Naive thymus-derived CD4-positive, alpha-beta T cell (primary cell): ENCODE data around the gene FCRL5. TPM values are rescaled to one million over a fixed set of nuclear protein-coding genes. Genes with fewer than 3 reads are reported as not detected.
A peak's percentile ranks its signal among the peaks of the same experiment; 100 is the strongest.

Source experiments
- ATAC-seq: fragments of 150-1000 bp; cut with Tn5 transposase; 2 replicates; pipeline ENCODE4 v1.10.0; 2021; ENCODE audit warnings: mild to moderate bottlenecking, moderate library complexity
- CTCF ChIA-PET: fragments of 350-600 bp; sonication (Branson Sonifier 250); formaldehyde crosslinking; loops from one replicate; lab custom pipeline; 2021; ENCODE audit warnings: antibody characterized with exemption; lab: Charles Lee
- POLR2A ChIA-PET: fragments of 350-600 bp; sonication (Branson Sonifier 250); formaldehyde crosslinking; loops from one replicate; lab custom pipeline; 2021; ENCODE audit warnings: antibody characterized with exemption, inconsistent platforms; lab: Charles Lee
- DNase-seq, 9 donors: peaks; one replicate each; pipeline versions ENCODE4 v3.0.0 to v3.0.0-alpha.2; 2020 to 2022; ENCODE audit warnings: mixed read lengths in 1 of 9
- H3K27ac ChIP-seq: one replicate; pipeline ENCODE4 v1.7.0; 2013; ENCODE audit warnings: mild to moderate bottlenecking, low read depth, low read length, moderate library complexity
- H3K27me3 ChIP-seq, 2 donors: one replicate each; pipeline ENCODE4 v1.7.0; 2013; ENCODE audit warnings: low read length in 2 of 2, mild to moderate bottlenecking in 2 of 2, moderate library complexity in 2 of 2; ENCODE audit not compliant: control insufficient read depth in 2 of 2, insufficient read depth in 2 of 2
- H3K36me3 ChIP-seq, 3 experiments: 1 replicate in 2 of 3; 2 replicates in 1 of 3; pipeline ENCODE4 v1.7.0; 2013; ENCODE audit warnings: low read length in 3 of 3, mild to moderate bottlenecking in 3 of 3, moderate library complexity in 1 of 3; ENCODE audit not compliant: insufficient read depth in 3 of 3, control insufficient read depth in 2 of 3
- H3K4me1 ChIP-seq, 2 donors: one replicate each; pipeline ENCODE4 v1.7.0; 2013; ENCODE audit warnings: low read length in 2 of 2, mild to moderate bottlenecking in 2 of 2, moderate library complexity in 1 of 2; ENCODE audit not compliant: control insufficient read depth in 2 of 2, insufficient read depth in 2 of 2
- H3K4me3 ChIP-seq: 2 replicates; pipeline ENCODE4 v1.7.0; 2013; ENCODE audit warnings: mild to moderate bottlenecking, low read length
- H3K9me3 ChIP-seq, 3 experiments: 1 replicate in 2 of 3; 2 replicates in 1 of 3; pipeline ENCODE4 v1.7.0; 2013; ENCODE audit warnings: low read length in 3 of 3; ENCODE audit not compliant: control insufficient read depth in 2 of 3
- H3K27ac Mint-ChIP-seq, 9 donors: one replicate each; pipeline ENCODE4 v1.8.0; 2020 to 2022; ENCODE audit warnings: mixed read lengths in 9 of 9, mild to moderate bottlenecking in 8 of 9, moderate library complexity in 5 of 9, inconsistent platforms in 2 of 9
- H3K27me3 Mint-ChIP-seq, 5 donors: one replicate each; pipeline ENCODE4 v1.8.0; 2021 to 2022; ENCODE audit warnings: mixed read lengths in 5 of 5, mild to moderate bottlenecking in 1 of 5
- H3K36me3 Mint-ChIP-seq, 5 donors: one replicate each; pipeline ENCODE4 v1.8.0; 2020 to 2022; ENCODE audit warnings: mixed read lengths in 5 of 5, mild to moderate bottlenecking in 3 of 5, inconsistent platforms in 1 of 5
- H3K4me1 Mint-ChIP-seq, 7 donors: one replicate each; pipeline ENCODE4 v1.8.0; 2020 to 2022; ENCODE audit warnings: mixed read lengths in 7 of 7, mild to moderate bottlenecking in 3 of 7, inconsistent platforms in 1 of 7
- H3K4me3 Mint-ChIP-seq, 10 donors: one replicate each; pipeline ENCODE4 v1.8.0; 2020 to 2022; ENCODE audit warnings: mild to moderate bottlenecking in 10 of 10, mixed read lengths in 10 of 10, moderate library complexity in 6 of 10, inconsistent platforms in 2 of 10
- H3K9me3 Mint-ChIP-seq, 11 donors: one replicate each; pipeline ENCODE4 v1.8.0; 2020 to 2022; ENCODE audit warnings: mixed read lengths in 11 of 11, mild to moderate bottlenecking in 4 of 11, inconsistent platforms in 1 of 11, moderate library complexity in 1 of 11
- intact Hi-C, 2 donors: fragments of 100-400 bp; cut with micrococcal nuclease; formaldehyde crosslinking; loops; one replicate each; pipeline ENCODE4 v1.15.1; 2023
- polyA plus RNA-seq, 2 donors: library from polyadenylated mRNA; unstranded; fragments of 300-500 nt; fragmentation: Illumina TruSeq; gene quantifications; one replicate each; pipeline ENCODE4 v1.2.3, GENCODE V29; 2021
- total RNA-seq, 6 experiments: library from RNA in 5 of 6; stranded (reverse) in 5 of 6; gene quantifications; 1 replicate in 5 of 6; 2 replicates in 1 of 6; pipeline ENCODE4 v1.2.3 and lab custom pipeline; 2021 to 2026

Gene FCRL5
- total RNA-seq, result 1 to 10 TPM in 2 of 5 experiments, under 1 TPM in 2, not detected in 1; 0.11 to 3.8 (median 0.80) TPM
- not detected for polyA plus RNA-seq
- not detected for total RNA-seq (lab: John Stamatoyannopoulos, UW)

- Histone ChIP-seq H3K9me3 (no peaks in the 10 kb centered on the region), H3K36me3 (no peaks in the 10 kb centered on the region), H3K27ac (no peak within 1 kb of the TSS), H3K4me3 (no peak within 1 kb of the TSS), H3K27me3 (no peaks in the 10 kb centered on the region), H3K4me1 (no peaks in the 10 kb centered on the region)
- peaks cover 5 to 19% (median 11%) of the 10 kb centered on the region in 5 donors for H3K27me3 Mint-ChIP-seq
- DNase-seq (no peak), ATAC-seq (no peak)
- ChIA-PET POLR2A (interaction anchor here (0.7 kb wide), 1 partner anchor 12 kb away, joined by 3 read pairs; no protein-coding TSS in a partner anchor), CTCF (no interaction called here)
- no peaks in the 10 kb centered on the region for H3K4me1 Mint-ChIP-seq
- no peak within 1 kb of the TSS for H3K27ac Mint-ChIP-seq
- H3K36me3 Mint-ChIP-seq, result no peaks in the 10 kb centered on the region
- H3K9me3 Mint-ChIP-seq, result peaks cover 0 to 2% (median 0%) of the 10 kb centered on the region in 11 donors
- intact Hi-C loops, result no loop called here
- no peak within 1 kb of the TSS for H3K4me3 Mint-ChIP-seq
Measured at GRCh38 chr1:157551694-157552693, at the start of gene FCRL5. FCRL5 (minus strand) TSS chr1:157552515; CDS start chr1:157552362, 153 bp downstream.

- H3K27me3 Mint-ChIP-seq, result peaks cover 10 to 49% (median 35%) of the 10 kb centered on the region in 5 donors
- Histone ChIP-seq H3K27me3 (no peaks in the 10 kb centered on the region), H3K4me1 (no peaks in the 10 kb centered on the region), H3K4me3 (no peak overlapping the region), H3K36me3 (no peaks in the 10 kb centered on the region), H3K27ac (no peak overlapping the region), H3K9me3 (no peaks in the 10 kb centered on the region)
- ATAC-seq (no peak), DNase-seq (no peak)
- H3K36me3 Mint-ChIP-seq, result no peaks in the 10 kb centered on the region
- H3K4me1 Mint-ChIP-seq, result peaks cover 0 to 5% (median 0%) of the 10 kb centered on the region in 7 donors
- ChIA-PET POLR2A (no interaction called here), CTCF (interaction anchor here (0.7 kb wide), 1 partner anchor 1491 kb away, joined by 3 read pairs; no protein-coding TSS in a partner anchor)
- H3K27ac Mint-ChIP-seq, result no peak overlapping the region
- intact Hi-C loops, result no loop called here
- H3K4me3 Mint-ChIP-seq, result no peak overlapping the region
- peaks cover 0 to 4% (median 0%) of the 10 kb centered on the region in 11 donors for H3K9me3 Mint-ChIP-seq
Measured at GRCh38 chr1:157600236-157600635, 47.9 kb upstream of the FCRL5 start.

GRCh38 chr1:157597959-157598667 is 45.8 kb upstream of the FCRL5 start, which contains the start of gene FCRL4:
FCRL4 (minus strand) TSS chr1:157598085; CDS start chr1:157597944, 141 bp downstream.
- DNase-seq (no peak), ATAC-seq (no peak)
- H3K27me3 Mint-ChIP-seq, result peaks cover 12 to 34% (median 27%) of the 10 kb centered on the region in 5 donors
- no peak within 1 kb of the TSS for H3K27ac ChIP-seq
- no peaks in the 10 kb centered on the region for H3K36me3 ChIP-seq
- no peaks in the 10 kb centered on the region for H3K36me3 Mint-ChIP-seq
- H3K4me1 Mint-ChIP-seq, result peaks cover 0 to 5% (median 0%) of the 10 kb centered on the region in 7 donors
- no peaks in the 10 kb centered on the region for H3K9me3 ChIP-seq
- no peak within 1 kb of the TSS for H3K4me3 Mint-ChIP-seq
- no peaks in the 10 kb centered on the region for H3K9me3 Mint-ChIP-seq
- intact Hi-C loops, result no loop called here
- no peaks in the 10 kb centered on the region for H3K4me1 ChIP-seq
- no peak within 1 kb of the TSS for H3K27ac Mint-ChIP-seq
- CTCF ChIA-PET, result no interaction called here
- H3K27me3 ChIP-seq, result no peaks in the 10 kb centered on the region
- no peak within 1 kb of the TSS for H3K4me3 ChIP-seq
- POLR2A ChIA-PET, result no interaction called here

GRCh38 chr1:157596384-157596783 is 44.1 kb upstream of the FCRL5 start:
- no peaks in the 10 kb centered on the region for H3K36me3 ChIP-seq
- no peaks in the 10 kb centered on the region for H3K27me3 ChIP-seq
- DNase-seq (no peak), ATAC-seq (no peak)
- Mint-ChIP-seq H3K4me3 (no peak overlapping the region), H3K27ac (no peak overlapping the region), H3K9me3 (no peaks in the 10 kb centered on the region), H3K27me3 (peaks cover 6 to 22% (median 14%) of the 10 kb centered on the region in 5 donors), H3K4me1 (peaks cover 0 to 5% (median 0%) of the 10 kb centered on the region in 7 donors), H3K36me3 (no peaks in the 10 kb centered on the region)
- no peak overlapping the region for H3K4me3 ChIP-seq
- CTCF ChIA-PET, result interaction anchor here (1.4 kb wide), 1 partner anchor 10 kb away, joined by 4 read pairs; no protein-coding TSS in a partner anchor
- H3K9me3 ChIP-seq, result no peaks in the 10 kb centered on the region
- H3K4me1 ChIP-seq, result no peaks in the 10 kb centered on the region
- intact Hi-C loops, result no loop called here
- H3K27ac ChIP-seq, result no peak overlapping the region
- POLR2A ChIA-PET, result no interaction called here

- ChIA-PET CTCF (interaction anchor here (1.4 kb wide), 1 partner anchor 9 kb away, joined by 4 read pairs; no protein-coding TSS in a partner anchor), POLR2A (no interaction called here)
- peak; percentile 44 for ATAC-seq
Measured at GRCh38 chr1:157595356-157595755, 43.0 kb upstream of the FCRL5 start.

DNA sequence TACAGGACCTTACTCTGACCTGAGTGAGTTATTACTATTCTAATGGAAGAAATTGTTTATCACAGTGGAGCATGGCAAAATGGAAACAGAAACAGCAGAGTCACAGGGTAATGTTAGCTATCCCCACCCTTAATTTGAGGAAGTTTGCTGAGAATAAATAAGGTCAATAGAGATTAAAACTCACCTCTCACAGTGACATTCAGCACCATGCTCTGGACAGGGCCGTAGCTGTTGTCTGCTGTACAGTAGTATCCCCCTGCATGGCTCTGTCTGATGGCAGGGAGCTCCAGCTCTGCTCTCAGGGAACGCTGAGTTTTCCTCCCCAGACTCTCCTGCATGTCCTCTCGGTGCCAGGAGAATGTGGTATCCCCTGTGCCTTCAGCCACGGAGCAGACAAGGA is 33.7 kb upstream of the FCRL5 start:
- peaks cover 2 to 41% (median 23%) of the 10 kb centered on the region in 5 donors for H3K27me3 Mint-ChIP-seq
- no peaks in the 10 kb centered on the region for H3K27me3 ChIP-seq
- ATAC-seq (peak; percentile 44), DNase-seq (no peak)
- no peak overlapping the region for H3K4me3 ChIP-seq
- no peaks in the 10 kb centered on the region for H3K4me1 ChIP-seq
- no peak overlapping the region for H3K4me3 Mint-ChIP-seq
- POLR2A ChIA-PET, result no interaction called here
- H3K36me3 Mint-ChIP-seq, result no peaks in the 10 kb centered on the region
- no peaks in the 10 kb centered on the region for H3K36me3 ChIP-seq
- intact Hi-C loops, result no loop called here
- CTCF ChIA-PET, result interaction anchor here (1.6 kb wide), 1 partner anchor 10 kb away, joined by 4 read pairs; no protein-coding TSS in a partner anchor
- H3K27ac Mint-ChIP-seq, result no peak overlapping the region
- H3K9me3 ChIP-seq, result peaks cover 0 to 4% (median 0%) of the 10 kb centered on the region in 3 experiments
- H3K4me1 Mint-ChIP-seq, result no peaks in the 10 kb centered on the region
- no peak overlapping the region for H3K27ac ChIP-seq
- H3K9me3 Mint-ChIP-seq, result peaks cover 0 to 15% (median 0%) of the 10 kb centered on the region in 11 donors

More at GRCh38 chr1:157595356-157595755, 43.0 kb upstream of the FCRL5 start:
- Mint-ChIP-seq H3K27ac (no peak overlapping the region), H3K9me3 (peaks cover 0 to 2% (median 0%) of the 10 kb centered on the region in 11 donors), H3K27me3 (peaks cover 0 to 21% (median 15%) of the 10 kb centered on the region in 5 donors), H3K4me1 (peaks cover 0 to 5% (median 0%) of the 10 kb centered on the region in 7 donors), H3K36me3 (no peaks in the 10 kb centered on the region), H3K4me3 (no peak overlapping the region)
- no peaks in the 10 kb centered on the region for H3K4me1 ChIP-seq
- no peak overlapping the region for H3K4me3 ChIP-seq
- H3K36me3 ChIP-seq, result no peaks in the 10 kb centered on the region
- intact Hi-C loops, result no loop called here
- DNase-seq, result no peak
- H3K27me3 ChIP-seq, result no peaks in the 10 kb centered on the region
- H3K27ac ChIP-seq, result no peak overlapping the region
- H3K9me3 ChIP-seq, result no peaks in the 10 kb centered on the region
